Esophagus (tissue), 2 donors: ENCODE data around the gene ZNF492. TPM values are rescaled to one million over a fixed set of nuclear protein-coding genes. Genes with fewer than 3 reads are reported as not detected.
A peak's percentile ranks its signal among the peaks of the same experiment; 100 is the strongest.
"Not testable (repeated sequence)": the region's sequence is repeated elsewhere in the genome, so short reads cannot be mapped to it uniquely, and the experiment has no call there.

Experiments used
- H3K27ac ChIP-seq, 2 donors: one replicate each; pipeline ENCODE4 v1.5.1; 2013; ENCODE audit warnings: low read depth in 2 of 2, mild to moderate bottlenecking in 2 of 2, inconsistent platforms in 1 of 2, low read length in 1 of 2, moderate library complexity in 1 of 2
- H3K27me3 ChIP-seq, 2 donors: one replicate each; pipeline ENCODE4 v1.6.1; 2013; ENCODE audit warnings: low read length in 2 of 2, control low read depth in 1 of 2, mild to moderate bottlenecking in 1 of 2; ENCODE audit not compliant: insufficient read depth in 2 of 2, control insufficient read depth in 1 of 2
- H3K36me3 ChIP-seq, 2 donors: one replicate each; pipeline ENCODE4 v1.6.1; 2013; ENCODE audit warnings: low read length in 1 of 2; ENCODE audit not compliant: control insufficient read depth in 2 of 2, insufficient read depth in 2 of 2
- H3K4me1 ChIP-seq, 2 donors: one replicate each; pipeline ENCODE4 v1.6.1; 2013; ENCODE audit warnings: low read length in 1 of 2; ENCODE audit not compliant: control insufficient read depth in 2 of 2, insufficient read depth in 2 of 2
- H3K4me3 ChIP-seq, 2 donors: one replicate each; pipeline ENCODE4 v1.5.1; 2013; ENCODE audit warnings: low read length in 2 of 2, mild to moderate bottlenecking in 2 of 2, low read depth in 1 of 2, moderate library complexity in 1 of 2
- H3K9me3 ChIP-seq, 2 donors: one replicate each; pipeline ENCODE4 v1.6.1; 2013; ENCODE audit warnings: mild to moderate bottlenecking in 2 of 2, low read depth in 1 of 2, low read length in 1 of 2, moderate library complexity in 1 of 2; ENCODE audit not compliant: control insufficient read depth in 2 of 2, insufficient read depth in 1 of 2
- WGBS, 2 donors: extraction: QIAGEN DNeasy Blood & Tissue Kit; methylation state at CpG; one replicate each; pipeline ENCODE4 v1.1.7; 2013; 5-methylcytosine and 5-hydroxymethylcytosine counted together
- polyA plus RNA-seq, 2 donors: library from polyadenylated mRNA; stranded (reverse); fragments of 200-250 nt; gene quantifications; one replicate each; pipeline ENCODE4 v1.2.3, GENCODE V29; 2013
- donor health status: healthy with polysubstance abuse.
- donor health status: Bipolar disorder and iron deficiency.

Gene ZNF492
- polyA plus RNA-seq, 2 donors, result 0.15 to 0.22 TPM

- Histone ChIP-seq H3K4me3 (no peak overlapping the region), H3K4me1 (peaks cover 0 to 4% of the 10 kb centered on the region in 2 donors), H3K36me3 (no peaks in the 10 kb centered on the region), H3K27ac (no peak overlapping the region), H3K9me3 (peaks cover 3 to 9% of the 10 kb centered on the region in 2 donors), H3K27me3 (peaks cover 0 to 2% of the 10 kb centered on the region in 2 donors)
- 60 to 71% methylated on average over 8 of the region's 8 CpGs for WGBS, 2 donors
These were observed 8.7 kb upstream of the ZNF492 start for GRCh38 chr19:22625266-22626035.

- no peaks in the 10 kb centered on the region for H3K36me3 ChIP-seq
- H3K4me1 ChIP-seq, result peaks cover 0 to 4% of the 10 kb centered on the region in 2 donors
- WGBS, 2 donors, result 72 to 100% methylated on average over 1 of the region's 1 CpG
- H3K9me3 ChIP-seq, result peaks cover 3 to 9% of the 10 kb centered on the region in 2 donors
- H3K27ac ChIP-seq, result no peak overlapping the region
- H3K4me3 ChIP-seq, result no peak overlapping the region
- peaks cover 0 to 2% of the 10 kb centered on the region in 2 donors for H3K27me3 ChIP-seq
These were observed 6.6 kb upstream of the ZNF492 start for GRCh38 chr19:22627526-22627925.

DNA sequence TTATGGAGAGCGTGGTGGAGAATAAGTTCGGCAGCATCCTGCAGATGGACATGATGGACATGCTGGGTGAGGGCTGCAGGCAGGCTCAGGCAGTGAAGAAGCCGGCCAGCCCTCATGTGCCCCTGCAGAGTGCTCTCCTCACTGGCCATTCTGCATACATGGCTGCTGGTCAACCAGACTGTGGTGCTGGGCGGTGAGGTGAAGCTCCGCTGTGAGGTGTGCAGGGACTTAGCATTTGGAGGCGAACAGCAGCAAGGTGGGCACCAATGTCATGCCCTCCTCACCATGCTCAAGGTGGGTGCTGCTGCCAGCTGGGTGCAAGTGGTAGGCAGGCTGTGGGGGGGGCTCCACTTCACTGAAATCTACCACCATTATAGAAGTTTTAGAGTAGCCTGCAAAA is 5.7 kb upstream of the ZNF492 start:
- peaks cover 0 to 2% of the 10 kb centered on the region in 2 donors for H3K4me1 ChIP-seq
- no peak overlapping the region for H3K27ac ChIP-seq
- no peak overlapping the region for H3K4me3 ChIP-seq
- H3K27me3 ChIP-seq, result peaks cover 0 to under 1% of the 10 kb centered on the region in 2 donors
- peaks cover 3 to 8% of the 10 kb centered on the region in 2 donors for H3K9me3 ChIP-seq
- 90% methylated on average over 6 of the region's 6 CpGs for WGBS, 2 donors
- H3K36me3 ChIP-seq, result no peaks in the 10 kb centered on the region

GRCh38 chr19:22634450-22634827 is 315 bp downstream of the ZNF492 start:
- H3K4me3 ChIP-seq, result peak overlapping the region; percentile 67 to 68
- 2 to 3% methylated on average over 24 of the region's 24 CpGs for WGBS, 2 donors
- H3K27ac ChIP-seq, result no peak overlapping the region
- H3K36me3 ChIP-seq, result no peaks in the 10 kb centered on the region
- H3K9me3 ChIP-seq, result no peaks in the 10 kb centered on the region
- H3K4me1 ChIP-seq, result no peaks in the 10 kb centered on the region
- no peaks in the 10 kb centered on the region for H3K27me3 ChIP-seq

DNA sequence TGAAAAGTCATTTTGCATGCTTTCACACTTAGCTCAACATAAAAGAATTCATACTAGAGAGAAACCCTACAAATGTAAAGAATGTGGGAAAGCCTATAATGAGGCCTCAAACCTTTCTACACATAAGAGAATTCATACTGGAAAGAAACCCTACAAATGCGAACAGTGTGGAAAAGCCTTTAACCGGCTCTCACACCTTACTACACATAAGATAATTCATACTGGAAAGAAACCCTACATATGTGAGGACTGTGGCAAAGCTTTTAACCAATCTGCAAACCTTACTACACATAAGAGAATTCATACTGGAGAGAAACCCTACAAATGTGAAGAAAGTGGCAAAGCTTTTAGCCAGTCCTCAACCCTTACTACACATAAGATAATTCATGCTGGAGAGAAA is 51.4 kb downstream of the ZNF492 start:
- H3K36me3 ChIP-seq, H3K4me3 ChIP-seq, H3K27ac ChIP-seq, H3K27me3 ChIP-seq, H3K9me3 ChIP-seq, H3K4me1 ChIP-seq: not testable (repeated sequence)
- 79% methylated on average over 2 of the region's 2 CpGs for WGBS, 2 donors

GRCh38 chr19:22702661-22703060 is 68.5 kb downstream of the ZNF492 start:
- not testable (repeated sequence) for H3K4me1 ChIP-seq, H3K36me3 ChIP-seq, H3K27ac ChIP-seq, H3K9me3 ChIP-seq, H3K4me3 ChIP-seq, H3K27me3 ChIP-seq
- WGBS, 2 donors, result 89 to 94% methylated on average over 12 to 22 of the region's 22 CpGs

DNA sequence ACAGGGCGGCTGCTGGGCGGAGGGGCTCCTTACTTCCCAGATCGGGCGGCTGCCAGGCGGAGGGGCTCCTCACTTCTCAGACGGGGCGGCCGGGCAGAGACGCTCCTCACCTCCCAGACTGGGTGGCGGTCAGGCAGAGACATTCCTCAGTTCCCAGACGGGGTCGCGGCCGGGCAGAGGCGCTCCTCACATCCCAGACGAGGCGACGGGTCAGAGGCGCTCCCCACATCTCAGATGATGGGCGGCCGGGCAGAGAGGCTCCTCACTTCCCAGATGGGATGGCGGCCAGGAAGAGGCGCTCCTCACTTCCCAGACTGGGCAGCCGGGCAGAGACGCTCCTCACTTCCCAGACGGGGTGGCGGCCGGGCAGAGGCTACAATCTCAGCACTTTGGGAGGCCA is 69.0 kb downstream of the ZNF492 start:
- WGBS, 2 donors, result 92% methylated on average over 28 of the region's 28 CpGs
- H3K4me3 ChIP-seq, H3K27ac ChIP-seq, H3K9me3 ChIP-seq, H3K27me3 ChIP-seq, H3K36me3 ChIP-seq, H3K4me1 ChIP-seq: not testable (repeated sequence)

- H3K27ac ChIP-seq, result no peak overlapping the region
- no peaks in the 10 kb centered on the region for H3K4me1 ChIP-seq
- H3K27me3 ChIP-seq, result no peaks in the 10 kb centered on the region
- H3K9me3 ChIP-seq, result peaks cover 5 to 8% of the 10 kb centered on the region in 2 donors
- no peak overlapping the region for H3K4me3 ChIP-seq
- H3K36me3 ChIP-seq, result no peaks in the 10 kb centered on the region
- WGBS, 2 donors, result 25 to 29% methylated on average over 27 of the region's 27 CpGs
These were observed 74.9 kb downstream of the ZNF492 start for GRCh38 chr19:22708983-22709382.
